Ovary (tissue), 3 donors: ENCODE data around the gene HLA-G.

ENCODE experiments used
- CTCF ChIP-seq, 3 donors: fragments of 450-650 bp in 2 of 3; fragments of 200-600 bp in 1 of 3; IDR thresholded peaks; one replicate each; pipeline versions ENCODE4 v1.5.1 to v1.8.0; 2016 to 2022; ENCODE audit warnings: antibody characterized with exemption in 3 of 3, mild to moderate bottlenecking in 1 of 3
- EP300 ChIP-seq: sonication (generic); formaldehyde crosslinking; IDR thresholded peaks from one replicate; pipeline ENCODE4 v1.6.1; 2017; ENCODE audit warnings: antibody characterized with exemption
- POLR2A ChIP-seq: fragments of 450-650 bp; IDR thresholded peaks from one replicate; pipeline ENCODE4 v1.6.1; 2017; ENCODE audit warnings: antibody characterized with exemption, mild to moderate bottlenecking, moderate library complexity
- donor health status: DM: no; HTN: no; CAD: no.

DNA sequence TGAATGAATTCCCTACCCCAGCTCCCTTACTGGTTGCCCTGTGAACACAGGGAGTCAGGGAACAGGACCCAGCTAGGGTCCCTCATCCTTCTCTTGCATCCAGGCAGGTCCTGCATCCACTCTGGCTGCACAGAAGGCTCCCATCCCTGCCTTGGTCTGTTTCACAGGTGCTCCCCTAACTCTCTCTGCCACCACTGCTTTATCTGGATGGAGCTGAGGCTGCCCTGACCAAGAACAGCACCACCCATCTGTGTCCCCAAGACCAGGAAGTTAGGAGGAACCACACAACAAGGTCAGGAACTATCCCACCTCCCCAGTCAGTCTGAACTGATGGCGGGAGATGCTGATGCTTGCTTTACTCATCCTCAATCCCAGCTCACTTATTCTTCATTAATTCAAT is 16.2 kb upstream of the HLA-G start:
- TF ChIP-seq POLR2A (no peak), CTCF (IDR thresholded peaks at IDR 0.05) (no peak), EP300 (no peak)
